H1 (cell line): Measurements from ENCODE around the gene CRABP2. TPM values are rescaled to one million over a fixed set of nuclear protein-coding genes. Genes with fewer than 3 reads are reported as not detected.

Experiments used
- CTCF ChIP-seq, 3 experiments: IDR thresholded peaks; 1 replicate in 2 of 3; 2 replicates in 1 of 3; pipeline versions ENCODE4 v1.5.1 to v1.6.1; 2011; ENCODE audit warnings: low read length in 3 of 3, mild to moderate bottlenecking in 3 of 3, inconsistent platforms in 2 of 3, low read depth in 1 of 3, moderate library complexity in 1 of 3; ENCODE audit not compliant: insufficient read depth in 1 of 3; ENCODE audit errors: control extremely low read depth in 1 of 3
- GTF2F1 ChIP-seq: IDR thresholded peaks from 2 replicates; pipeline ENCODE4 v1.6.1; 2012; ENCODE audit warnings: low read depth, low read length, improper control_type of control experiment, borderline replicate concordance
- SAP30 ChIP-seq: fragments of 300-600 bp; sonication (generic); IDR thresholded peaks from 2 replicates; pipeline ENCODE4 v1.7.1; 2012; ENCODE audit warnings: low read length, moderate library complexity, mild to moderate bottlenecking, inconsistent platforms; ENCODE audit not compliant: insufficient read depth, insufficient replicate concordance
- SIRT6 ChIP-seq: IDR thresholded peaks from one replicate; pipeline ENCODE4 v1.7.1; 2012; ENCODE audit warnings: low read length, inconsistent platforms
- SRF ChIP-seq: IDR thresholded peaks from 2 replicates; pipeline ENCODE4 v1.6.1; 2011; ENCODE audit warnings: mild to moderate bottlenecking, low read depth, low read length, moderate library complexity
- SUZ12 ChIP-seq: fragments of 200-600 bp; sonication (generic); IDR thresholded peaks from 2 replicates; pipeline ENCODE4 v1.6.1; 2012; ENCODE audit warnings: mild to moderate bottlenecking, inconsistent platforms, low read length, moderate library complexity, mixed read lengths
- polyA plus RNA-seq, 7 experiments: library from polyadenylated mRNA; depleted of rRNA in 3 of 7; stranded (reverse) in 5 of 7; unstranded in 2 of 7; fragments of >200 nt in 5 of 7; fragments of 200-250 nt in 2 of 7; gene quantifications; 1 replicate in 5 of 7; 2 replicates in 1 of 7; 4 replicates in 1 of 7; pipeline versions ENCODE4 v1.2.1 to v1.2.3, GENCODE V29; 2011 to 2013; ENCODE audit warnings: missing spikeins in 2 of 7, mixed read lengths in 2 of 7
- total RNA-seq: library from RNA; stranded (reverse); fragmentation: NEBNext Ultra II Directional; extraction: Animal tissue kit (Norgen Biotek cat#: 25700); gene quantifications from 2 replicates; pipeline ENCODE4 v1.2.1, GENCODE V29; 2021
- TF ChIP-seq, protein P1 (sequence below): fragments of 300-600 bp; sonication (generic); IDR thresholded peaks from 2 replicates; pipeline ENCODE4 v1.7.1; 2012; ENCODE audit warnings: low read length, moderate library complexity, mild to moderate bottlenecking, inconsistent platforms; ENCODE audit not compliant: insufficient replicate concordance

Gene CRABP2
- total and polyA plus RNA-seq, 2 of the 8 experiments (the other 6 are each of a cell fraction or from before 2014, with no cell fraction given): 69.2 to 119 TPM

- TF ChIP-seq, protein P1, sequence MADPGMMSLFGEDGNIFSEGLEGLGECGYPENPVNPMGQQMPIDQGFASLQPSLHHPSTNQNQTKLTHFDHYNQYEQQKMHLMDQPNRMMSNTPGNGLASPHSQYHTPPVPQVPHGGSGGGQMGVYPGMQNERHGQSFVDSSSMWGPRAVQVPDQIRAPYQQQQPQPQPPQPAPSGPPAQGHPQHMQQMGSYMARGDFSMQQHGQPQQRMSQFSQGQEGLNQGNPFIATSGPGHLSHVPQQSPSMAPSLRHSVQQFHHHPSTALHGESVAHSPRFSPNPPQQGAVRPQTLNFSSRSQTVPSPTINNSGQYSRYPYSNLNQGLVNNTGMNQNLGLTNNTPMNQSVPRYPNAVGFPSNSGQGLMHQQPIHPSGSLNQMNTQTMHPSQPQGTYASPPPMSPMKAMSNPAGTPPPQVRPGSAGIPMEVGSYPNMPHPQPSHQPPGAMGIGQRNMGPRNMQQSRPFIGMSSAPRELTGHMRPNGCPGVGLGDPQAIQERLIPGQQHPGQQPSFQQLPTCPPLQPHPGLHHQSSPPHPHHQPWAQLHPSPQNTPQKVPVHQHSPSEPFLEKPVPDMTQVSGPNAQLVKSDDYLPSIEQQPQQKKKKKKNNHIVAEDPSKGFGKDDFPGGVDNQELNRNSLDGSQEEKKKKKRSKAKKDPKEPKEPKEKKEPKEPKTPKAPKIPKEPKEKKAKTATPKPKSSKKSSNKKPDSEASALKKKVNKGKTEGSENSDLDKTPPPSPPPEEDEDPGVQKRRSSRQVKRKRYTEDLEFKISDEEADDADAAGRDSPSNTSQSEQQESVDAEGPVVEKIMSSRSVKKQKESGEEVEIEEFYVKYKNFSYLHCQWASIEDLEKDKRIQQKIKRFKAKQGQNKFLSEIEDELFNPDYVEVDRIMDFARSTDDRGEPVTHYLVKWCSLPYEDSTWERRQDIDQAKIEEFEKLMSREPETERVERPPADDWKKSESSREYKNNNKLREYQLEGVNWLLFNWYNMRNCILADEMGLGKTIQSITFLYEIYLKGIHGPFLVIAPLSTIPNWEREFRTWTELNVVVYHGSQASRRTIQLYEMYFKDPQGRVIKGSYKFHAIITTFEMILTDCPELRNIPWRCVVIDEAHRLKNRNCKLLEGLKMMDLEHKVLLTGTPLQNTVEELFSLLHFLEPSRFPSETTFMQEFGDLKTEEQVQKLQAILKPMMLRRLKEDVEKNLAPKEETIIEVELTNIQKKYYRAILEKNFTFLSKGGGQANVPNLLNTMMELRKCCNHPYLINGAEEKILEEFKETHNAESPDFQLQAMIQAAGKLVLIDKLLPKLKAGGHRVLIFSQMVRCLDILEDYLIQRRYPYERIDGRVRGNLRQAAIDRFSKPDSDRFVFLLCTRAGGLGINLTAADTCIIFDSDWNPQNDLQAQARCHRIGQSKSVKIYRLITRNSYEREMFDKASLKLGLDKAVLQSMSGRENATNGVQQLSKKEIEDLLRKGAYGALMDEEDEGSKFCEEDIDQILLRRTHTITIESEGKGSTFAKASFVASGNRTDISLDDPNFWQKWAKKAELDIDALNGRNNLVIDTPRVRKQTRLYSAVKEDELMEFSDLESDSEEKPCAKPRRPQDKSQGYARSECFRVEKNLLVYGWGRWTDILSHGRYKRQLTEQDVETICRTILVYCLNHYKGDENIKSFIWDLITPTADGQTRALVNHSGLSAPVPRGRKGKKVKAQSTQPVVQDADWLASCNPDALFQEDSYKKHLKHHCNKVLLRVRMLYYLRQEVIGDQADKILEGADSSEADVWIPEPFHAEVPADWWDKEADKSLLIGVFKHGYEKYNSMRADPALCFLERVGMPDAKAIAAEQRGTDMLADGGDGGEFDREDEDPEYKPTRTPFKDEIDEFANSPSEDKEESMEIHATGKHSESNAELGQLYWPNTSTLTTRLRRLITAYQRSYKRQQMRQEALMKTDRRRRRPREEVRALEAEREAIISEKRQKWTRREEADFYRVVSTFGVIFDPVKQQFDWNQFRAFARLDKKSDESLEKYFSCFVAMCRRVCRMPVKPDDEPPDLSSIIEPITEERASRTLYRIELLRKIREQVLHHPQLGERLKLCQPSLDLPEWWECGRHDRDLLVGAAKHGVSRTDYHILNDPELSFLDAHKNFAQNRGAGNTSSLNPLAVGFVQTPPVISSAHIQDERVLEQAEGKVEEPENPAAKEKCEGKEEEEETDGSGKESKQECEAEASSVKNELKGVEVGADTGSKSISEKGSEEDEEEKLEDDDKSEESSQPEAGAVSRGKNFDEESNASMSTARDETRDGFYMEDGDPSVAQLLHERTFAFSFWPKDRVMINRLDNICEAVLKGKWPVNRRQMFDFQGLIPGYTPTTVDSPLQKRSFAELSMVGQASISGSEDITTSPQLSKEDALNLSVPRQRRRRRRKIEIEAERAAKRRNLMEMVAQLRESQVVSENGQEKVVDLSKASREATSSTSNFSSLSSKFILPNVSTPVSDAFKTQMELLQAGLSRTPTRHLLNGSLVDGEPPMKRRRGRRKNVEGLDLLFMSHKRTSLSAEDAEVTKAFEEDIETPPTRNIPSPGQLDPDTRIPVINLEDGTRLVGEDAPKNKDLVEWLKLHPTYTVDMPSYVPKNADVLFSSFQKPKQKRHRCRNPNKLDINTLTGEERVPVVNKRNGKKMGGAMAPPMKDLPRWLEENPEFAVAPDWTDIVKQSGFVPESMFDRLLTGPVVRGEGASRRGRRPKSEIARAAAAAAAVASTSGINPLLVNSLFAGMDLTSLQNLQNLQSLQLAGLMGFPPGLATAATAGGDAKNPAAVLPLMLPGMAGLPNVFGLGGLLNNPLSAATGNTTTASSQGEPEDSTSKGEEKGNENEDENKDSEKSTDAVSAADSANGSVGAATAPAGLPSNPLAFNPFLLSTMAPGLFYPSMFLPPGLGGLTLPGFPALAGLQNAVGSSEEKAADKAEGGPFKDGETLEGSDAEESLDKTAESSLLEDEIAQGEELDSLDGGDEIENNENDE: no peak
- TF ChIP-seq SAP30 (no peak), SRF (no peak), CTCF (IDR thresholded peaks at IDR 0.05; ENCODE audit: control extremely low read depth in 1 of 3, insufficient read depth in 1 of 3, low read depth in 1 of 3, low read length in 3 of 3) (peak; percentile 41 to 47 (median 45)), SUZ12 (no peak), GTF2F1 (no peak), SIRT6 (no peak)
- TF ChIP-seq, all 59 proteins: peak for 4
Observed at GRCh38 chr1:156682166-156682890, 23.1 kb downstream of the CRABP2 start (continued).
